ENCODE data around the gene SLC7A4.
"Not testable (repeated sequence)": the region's sequence is repeated elsewhere in the genome, so short reads cannot be mapped to it uniquely, and the experiment has no call there.

SLC7A4 gene, protein sequence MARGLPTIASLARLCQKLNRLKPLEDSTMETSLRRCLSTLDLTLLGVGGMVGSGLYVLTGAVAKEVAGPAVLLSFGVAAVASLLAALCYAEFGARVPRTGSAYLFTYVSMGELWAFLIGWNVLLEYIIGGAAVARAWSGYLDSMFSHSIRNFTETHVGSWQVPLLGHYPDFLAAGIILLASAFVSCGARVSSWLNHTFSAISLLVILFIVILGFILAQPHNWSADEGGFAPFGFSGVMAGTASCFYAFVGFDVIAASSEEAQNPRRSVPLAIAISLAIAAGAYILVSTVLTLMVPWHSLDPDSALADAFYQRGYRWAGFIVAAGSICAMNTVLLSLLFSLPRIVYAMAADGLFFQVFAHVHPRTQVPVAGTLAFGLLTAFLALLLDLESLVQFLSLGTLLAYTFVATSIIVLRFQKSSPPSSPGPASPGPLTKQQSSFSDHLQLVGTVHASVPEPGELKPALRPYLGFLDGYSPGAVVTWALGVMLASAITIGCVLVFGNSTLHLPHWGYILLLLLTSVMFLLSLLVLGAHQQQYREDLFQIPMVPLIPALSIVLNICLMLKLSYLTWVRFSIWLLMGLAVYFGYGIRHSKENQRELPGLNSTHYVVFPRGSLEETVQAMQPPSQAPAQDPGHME

DNA sequence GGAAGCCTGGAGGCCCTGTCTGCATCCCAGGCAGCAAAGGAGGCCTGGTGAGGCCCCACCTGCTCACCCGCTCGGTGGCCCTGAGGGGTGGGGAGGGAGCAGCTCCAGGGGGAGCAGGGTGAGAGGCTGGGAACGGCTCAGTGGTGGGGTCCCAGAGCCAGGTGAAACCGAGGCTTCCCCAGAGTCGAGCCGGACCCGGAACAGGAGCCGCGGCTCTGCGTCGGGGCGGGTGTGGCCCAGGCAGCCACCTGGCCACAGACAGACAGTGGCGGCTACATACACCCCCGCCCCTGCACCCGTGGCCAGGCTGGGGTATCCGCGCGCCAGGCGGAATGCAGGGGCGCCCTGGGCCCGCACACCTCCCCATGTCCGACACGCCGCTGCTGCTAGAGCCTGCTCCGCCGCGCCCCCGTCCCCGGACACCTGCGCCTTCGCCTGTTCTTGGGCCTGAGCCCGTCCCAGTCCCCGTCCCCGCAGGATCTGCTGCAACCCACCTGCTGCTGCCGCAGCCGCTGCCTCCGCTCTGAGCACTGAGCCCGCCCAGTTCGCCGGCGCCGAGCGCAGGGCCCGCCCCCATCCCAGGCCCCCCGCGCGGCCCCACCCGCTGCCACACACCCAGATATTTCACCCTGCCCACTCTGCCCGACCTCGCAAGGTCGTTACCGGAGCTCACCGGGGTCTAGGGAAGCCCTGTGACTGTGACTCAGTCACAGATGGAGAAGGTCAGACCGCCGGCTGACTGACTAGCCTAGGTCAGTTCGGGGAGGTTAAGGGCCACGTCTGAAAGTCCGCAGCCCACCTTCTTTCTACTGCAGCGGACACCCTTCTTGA lies at the start of gene SLC7A4:
Gene SLC7A4 (minus strand): TSS at position 525 of the 831 bp plus-strand sequence. CDS start 749 bp downstream, outside the sequence.
- no peak for DNase-seq

DNA sequence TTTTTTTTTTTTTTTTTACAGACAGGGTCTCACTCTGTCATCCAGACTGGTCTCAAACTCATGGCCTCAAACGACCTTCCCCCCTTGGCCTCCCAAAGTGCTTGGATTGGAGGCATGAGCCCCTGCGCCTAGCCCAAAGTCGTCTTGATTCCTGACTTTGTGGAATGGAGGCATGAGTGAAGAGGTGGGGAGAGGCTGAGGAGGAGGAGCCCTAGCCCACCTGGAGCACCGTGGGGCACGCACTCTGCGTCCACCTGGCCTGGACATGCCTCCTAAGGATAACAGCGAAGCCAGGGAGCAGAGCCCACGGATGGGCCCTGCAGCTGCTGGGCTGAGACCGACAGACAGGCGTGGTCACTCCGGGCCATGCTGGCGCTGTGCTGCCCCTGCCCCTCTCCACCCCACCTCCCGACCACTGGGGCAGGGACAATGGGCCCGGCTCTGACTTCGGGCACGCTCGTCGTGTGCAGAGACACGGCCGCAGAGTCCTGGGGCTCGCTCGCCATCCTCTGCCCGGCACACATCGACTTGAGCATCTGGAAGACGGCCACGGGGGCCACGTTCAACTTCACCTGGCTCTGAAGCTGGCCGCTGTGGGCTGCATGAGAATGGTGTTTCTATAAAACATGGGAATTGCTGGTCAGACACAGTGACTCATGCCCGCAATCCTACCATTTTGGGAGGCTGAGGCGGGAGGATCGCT lies 48.2 kb upstream of the SLC7A4 start:
- DNase-seq = no peak

DNA sequence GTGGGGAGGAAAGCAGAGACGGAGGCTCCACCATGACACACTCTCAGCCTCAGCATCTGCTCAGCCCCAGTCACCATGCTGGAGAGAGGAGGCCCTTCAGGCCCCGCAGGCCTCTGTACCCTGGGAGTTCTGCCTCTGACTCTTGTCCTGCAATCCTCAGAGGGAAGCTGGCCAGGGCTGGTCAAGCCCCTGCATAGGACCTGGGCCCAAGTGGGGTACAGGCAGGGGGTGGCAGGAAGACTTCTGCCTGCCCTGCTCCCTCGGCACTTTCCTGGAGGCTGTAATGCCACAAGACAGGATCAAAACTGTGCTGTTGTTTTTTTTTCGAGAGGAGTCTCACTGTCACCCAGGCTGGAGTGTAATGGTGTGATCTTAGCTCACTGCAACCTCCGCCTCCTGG lies 47.1 kb upstream of the SLC7A4 start:
- no peak for DNase-seq

DNA sequence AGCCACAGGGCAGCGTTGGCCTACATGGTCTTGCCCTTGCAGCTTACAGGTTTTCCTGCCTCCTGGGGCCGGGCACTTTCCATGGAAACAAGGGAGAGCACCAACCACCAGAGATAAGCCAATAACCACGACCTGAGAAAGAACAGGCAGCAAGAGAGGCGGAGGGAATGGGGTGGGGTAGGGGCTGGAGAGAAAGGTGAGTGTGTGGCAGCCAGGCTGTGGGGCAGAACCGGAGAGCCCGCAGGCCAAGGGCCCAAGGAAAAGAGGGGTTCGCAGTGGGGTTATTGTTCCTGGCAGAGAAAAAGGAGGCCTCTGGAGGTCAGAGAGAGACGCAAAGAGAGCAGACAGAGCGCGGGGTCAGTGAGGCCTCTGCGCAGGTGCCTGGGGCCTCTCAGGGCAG lies 46.6 kb upstream of the SLC7A4 start:
- DNase-seq = no peak

DNA sequence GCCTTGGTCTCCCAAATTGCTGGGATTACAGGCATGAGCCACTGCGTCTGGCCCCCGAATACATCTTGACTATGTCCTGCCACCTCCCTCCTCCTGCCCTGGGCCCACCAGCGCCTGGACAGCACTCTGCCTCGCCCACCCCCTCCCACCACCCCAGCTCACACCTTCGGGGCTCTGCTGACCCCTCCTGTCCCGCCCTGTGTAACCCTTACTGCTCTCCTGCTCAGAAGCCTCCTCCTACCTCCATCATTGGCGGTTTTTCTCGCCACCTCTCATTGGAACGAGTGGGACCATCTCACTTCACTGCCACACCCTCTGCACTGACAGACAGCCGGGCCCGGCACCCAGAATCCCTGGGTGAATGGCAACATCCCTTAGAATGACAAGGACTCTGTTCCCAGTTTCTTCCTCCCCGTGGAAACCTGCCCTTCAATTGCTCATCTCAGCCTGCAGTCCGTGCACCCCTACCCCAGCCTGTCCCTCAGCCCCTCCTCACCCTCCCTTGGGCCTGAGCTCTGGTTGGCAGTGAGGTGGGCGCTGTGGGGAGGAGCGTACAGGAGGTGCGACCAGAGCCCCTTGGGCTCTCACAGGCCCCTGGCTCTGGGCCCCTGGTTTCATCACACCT lies 45.6 kb upstream of the SLC7A4 start:
- no peak for DNase-seq

DNA sequence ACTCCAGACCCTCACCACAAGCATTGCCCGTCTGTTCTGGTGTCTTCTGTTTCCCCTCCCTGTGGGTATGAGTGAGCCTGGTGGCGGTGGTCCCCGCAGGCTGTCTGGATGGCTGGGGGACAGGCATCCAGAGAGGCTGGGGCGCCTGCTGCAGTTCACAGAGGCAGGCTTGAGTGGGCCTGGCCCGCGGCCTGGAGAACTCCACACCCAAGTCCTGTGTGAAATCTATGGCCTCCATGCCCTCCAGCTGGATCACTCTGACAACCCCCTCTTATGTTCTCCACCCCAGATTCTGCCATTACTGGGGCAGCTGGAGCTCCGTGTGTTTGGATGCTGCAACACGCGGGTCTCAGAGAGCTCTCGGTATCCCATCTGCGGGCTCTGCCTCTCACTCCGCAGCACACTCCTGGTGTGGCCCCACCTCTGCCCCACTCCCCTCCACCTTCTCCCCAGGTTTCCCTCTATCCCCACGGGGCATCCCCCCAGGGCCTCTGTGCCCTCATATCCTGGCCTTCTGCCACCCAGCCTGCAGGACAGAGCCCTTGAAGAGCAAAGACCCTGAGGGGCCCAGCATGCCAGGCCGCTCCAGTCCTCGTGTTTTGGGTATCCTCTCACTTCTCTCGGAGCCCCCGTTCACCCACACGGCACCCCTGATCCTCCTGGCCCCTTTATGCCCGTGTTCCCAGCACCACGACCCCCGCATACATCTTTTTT lies 44.7 kb upstream of the SLC7A4 start:
- DNase-seq = no peak

DNA sequence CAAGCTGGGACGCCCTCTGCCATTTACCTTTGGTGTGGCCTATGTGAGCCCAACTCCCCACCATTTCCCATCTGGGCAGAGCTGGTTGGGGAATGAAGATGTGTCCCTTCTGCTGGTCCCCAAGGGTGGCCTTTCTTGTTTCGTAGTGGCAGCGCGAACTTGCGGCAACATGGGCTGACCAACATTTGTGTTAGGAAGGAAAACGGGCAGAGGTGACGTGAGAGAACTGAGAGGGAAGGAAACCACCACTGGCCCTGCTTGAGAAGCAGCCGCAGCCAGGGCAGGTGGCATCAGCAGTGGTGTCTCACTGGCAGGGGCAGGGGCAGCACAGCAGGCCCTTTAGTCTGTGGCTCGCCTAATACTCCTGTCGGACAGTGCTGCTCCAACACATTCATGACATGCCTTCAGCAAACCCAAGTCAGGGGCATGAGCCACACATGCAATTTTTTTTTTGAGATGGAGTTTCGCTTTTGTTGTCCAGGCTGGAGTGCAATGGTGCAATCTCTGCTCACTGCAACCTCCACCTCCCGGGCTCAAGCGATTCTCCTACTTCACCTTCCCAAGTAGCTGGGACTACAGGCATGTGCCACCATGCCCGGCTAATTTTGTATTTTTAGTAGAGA lies 43.3 kb upstream of the SLC7A4 start:
- no peak for DNase-seq

DNA sequence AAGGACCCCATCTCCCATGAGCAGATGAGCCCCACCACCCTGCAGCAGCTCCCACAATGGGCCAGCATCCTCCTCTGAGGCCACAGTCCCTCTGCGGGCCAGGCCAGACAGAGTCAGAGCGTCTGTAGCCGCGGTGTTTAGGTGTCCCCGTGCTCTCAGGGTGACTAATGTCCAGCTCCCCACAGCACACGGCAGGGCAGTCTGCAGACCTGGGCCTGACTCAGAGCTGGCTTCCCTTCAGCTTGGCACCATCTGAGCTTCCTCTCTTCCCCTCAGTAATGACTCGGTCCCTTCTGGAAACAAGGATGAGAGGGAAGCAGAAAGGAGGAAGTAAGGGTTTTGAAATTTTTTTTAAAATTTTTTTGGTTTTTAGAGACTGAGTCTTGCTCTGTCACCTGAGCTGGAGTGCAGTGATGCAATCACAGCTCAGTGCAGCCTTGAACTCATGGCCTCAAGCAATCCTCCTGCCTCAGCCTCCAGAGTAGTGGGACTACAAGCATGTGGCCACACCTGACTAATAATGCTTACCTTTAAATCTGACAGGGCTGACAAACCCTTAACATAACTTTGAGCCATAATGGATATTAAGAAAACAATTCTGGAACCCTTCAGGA lies 41.8 kb upstream of the SLC7A4 start:
- no peak for DNase-seq

DNA sequence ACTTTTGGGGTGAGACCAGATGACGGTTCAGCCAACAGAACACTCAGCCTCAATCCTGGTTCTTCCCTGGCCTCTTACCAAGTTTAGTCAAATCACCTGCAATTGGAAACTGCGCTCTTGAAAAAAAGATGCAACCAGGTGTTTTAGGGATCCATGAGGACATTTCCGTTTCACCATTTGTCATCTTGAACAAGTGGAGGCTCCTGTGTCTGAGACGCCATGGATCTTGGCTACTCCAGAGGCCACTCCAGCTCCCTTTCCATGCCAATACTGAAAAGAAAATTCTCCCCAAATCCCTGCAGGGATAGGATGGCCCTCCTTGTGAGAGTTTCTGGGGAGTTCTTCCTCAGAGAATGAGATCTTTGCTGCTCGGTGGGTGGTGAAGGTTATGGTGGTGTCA lies 41.1 kb upstream of the SLC7A4 start:
- no peak for DNase-seq

DNA sequence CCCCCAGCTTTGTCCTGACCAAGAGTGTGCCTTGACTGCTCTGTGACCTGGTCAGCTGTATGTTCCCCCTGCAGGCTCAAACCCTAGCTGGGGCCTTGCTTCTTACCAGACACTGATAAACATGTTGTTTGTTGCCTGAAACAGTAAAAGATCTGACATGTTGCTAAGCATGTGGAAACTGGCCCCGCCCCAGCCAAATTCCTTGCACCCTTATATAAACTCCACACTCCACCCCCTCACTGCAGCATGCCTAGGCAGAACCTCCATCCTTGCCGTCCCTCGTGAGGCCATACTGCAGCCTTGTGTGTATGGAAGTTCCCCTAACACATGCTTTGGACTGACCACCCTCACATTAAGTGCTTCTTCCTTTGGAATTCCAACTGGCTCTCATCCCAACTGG lies 40.7 kb upstream of the SLC7A4 start:
- no peak for DNase-seq

DNA sequence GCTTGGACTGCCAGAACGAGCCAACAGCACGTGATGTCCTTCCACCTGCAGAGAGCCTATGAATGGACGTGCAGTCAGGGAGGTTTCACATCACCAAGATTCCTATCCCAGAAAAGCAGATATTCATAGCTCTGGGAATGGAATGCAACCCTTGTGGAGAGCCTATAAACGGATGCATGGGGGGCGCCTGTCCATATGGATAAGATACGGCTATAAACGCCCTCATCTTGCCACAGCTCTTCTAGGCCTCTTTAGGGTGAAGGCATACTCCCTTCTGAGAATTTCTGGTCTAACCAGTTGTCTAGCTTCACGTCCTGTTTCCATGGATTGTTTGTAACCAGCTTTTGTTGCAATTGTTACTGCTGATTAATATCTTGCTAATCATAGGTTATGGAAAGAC lies 39.4 kb upstream of the SLC7A4 start:
- not testable (repeated sequence) for DNase-seq

DNA sequence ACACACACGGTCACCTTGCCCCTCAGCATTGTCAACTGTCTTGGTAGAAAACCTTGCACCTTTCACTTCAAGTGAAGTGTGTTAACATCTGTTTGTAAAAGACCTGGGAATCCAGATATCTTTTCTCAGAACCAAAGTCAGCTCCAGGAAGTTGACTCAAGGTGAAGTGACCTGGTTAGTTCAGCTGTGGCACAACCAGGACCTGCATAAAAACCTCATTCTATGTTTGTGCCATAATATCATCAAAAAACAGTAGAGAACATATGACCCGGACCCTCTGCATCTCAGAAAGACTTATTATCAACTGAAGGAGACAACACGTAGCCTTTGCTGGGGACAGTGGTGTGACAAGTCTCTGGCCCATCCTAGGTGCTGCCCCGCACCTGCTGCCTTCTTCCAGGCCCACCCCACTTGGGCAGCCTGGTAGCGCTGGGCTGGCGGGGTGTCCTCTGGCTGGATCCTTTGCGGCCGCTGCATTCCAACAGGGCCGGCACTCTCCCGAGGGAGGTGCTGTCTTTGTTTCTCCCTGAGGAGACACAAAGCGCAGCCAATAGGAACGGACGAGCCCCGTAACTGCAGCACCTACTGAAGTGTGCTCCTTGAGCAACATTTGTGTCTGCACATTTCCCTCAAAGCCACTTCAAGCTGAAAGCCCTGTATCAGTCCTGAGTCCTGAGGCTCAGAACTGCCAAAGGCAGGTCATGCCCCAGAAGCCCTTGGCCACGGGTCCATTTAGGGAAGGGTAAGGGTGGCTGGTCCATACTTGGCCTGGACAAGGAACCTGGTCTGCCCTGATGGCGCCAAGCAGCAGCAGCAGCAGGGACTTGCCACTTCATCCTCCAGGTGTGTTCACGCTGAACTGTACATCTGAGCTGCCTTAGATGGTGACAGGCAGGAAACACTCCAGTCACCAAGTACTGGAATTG lies 38.6 kb upstream of the SLC7A4 start:
- no peak for DNase-seq

DNA sequence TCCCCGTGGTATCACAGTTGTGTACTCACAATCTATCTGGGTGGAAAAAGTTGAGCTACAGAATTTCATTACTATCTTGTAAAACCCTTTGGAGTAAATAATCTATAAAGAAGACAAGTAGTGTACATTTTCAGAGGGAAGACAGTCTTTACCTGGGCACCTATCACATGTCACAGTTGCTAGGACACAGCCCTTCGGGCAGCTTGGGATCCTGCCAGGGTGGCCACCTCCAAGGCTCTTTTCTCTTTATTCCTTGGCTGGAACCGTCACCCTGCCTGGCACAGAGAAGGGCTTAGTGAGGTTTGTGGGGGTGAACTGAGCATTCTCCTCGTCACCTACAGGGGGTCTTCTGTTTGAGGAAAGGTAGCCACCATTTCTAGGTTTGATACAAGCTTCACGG lies 37.0 kb upstream of the SLC7A4 start:
- DNase-seq = no peak

DNA sequence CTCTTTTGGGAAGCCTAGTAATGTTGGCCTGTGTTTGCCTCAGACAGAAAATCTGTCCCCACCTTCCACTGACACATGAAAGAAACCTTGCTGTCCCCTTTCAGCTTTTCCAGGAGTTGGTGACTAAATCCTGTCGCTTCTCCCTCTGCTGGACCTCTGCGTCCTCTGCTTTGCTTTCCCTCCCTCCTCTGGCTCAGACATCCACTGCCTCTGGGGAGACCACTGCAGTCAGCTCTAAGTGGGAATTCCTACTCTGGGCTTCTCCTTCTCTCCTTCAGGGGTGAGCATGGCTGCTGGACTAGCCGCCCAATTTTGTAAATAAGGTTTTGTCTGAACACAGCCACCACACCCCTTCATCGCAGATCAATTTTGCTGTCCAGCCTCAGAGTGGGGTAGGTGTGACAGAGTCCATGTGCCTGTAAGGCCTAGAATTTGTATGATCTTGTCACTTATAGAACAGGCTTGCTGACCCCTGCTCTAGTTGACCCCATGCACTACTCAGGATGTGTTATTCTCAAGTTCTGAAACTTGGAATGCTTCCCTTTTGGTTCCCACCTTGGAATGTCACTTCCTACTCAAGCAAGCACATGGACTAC lies 36.4 kb upstream of the SLC7A4 start:
- no peak for DNase-seq

DNA sequence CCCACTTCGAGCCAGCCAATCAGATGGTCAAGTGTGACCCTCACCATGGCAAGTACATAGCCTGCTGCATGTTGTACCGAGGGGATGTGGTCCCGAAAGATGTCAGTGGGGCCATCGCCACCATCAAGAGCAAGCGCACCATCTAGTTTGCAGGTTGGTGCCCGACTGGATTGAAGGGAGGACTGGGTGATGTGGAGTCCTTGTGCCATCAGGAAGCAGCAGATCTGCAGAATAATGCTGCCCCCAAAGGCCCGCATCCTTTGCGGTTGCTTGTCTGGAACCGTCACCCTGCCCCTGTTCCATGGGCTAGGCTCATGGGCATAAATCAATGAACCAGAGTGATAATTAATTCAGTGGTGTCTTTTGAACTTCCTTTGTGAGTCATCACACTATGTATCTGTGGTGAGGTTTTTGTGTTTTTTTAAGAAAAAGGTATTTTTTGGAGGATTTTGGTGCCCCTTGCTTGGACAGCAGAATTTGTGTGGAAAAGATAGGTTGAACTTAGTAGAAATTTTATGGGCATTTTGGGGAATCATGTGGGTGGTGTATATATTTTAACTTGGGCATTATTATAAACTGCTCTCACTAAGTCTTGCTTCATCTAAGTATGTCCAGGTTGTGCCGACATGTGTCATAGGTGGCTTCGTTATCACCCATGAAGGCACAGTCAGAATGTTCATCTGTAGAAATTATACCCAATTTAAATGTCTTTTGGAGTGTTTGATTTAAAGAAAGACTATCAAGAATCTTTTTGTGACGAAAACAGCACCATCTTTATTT lies 35.7 kb upstream of the SLC7A4 start:
- no peak for DNase-seq

DNA sequence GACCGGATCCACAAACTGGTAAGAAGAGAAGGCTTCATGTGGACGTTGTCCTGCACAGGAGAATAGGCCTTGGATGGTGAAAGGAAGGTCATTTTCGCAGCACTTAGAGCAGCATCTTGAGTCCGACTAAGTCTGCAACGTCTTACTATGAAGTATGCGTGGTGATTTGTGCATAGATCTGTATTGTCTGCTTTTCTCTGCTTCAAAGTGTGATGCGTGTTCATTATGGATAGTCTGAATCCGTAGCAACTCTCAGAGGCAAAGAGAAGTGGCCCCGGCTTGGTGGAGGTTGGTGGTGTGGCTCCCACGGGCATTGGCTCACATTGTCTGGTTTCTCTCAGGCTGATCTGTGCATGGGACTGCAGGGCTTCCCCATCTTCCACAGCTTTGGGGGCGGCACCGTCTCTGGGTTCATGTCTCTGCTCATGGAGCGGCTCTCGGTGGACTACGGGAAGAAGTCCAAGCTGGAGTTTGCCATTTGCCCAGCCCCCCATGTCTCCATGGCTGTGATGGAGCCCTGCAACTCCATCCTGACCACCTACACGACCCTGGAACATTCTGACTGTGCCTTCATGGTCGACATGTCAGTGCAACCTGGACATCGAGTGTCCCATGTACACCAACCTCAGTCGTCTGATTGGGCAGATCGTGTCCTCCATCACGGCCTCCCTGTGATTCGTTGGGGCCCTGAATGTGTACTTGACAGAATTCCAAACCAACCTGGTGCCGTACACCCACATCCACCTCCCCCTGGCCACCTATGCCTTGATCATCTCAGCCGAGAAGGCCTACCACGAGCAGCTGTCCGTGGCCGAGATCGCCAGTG lies 34.9 kb upstream of the SLC7A4 start:
- no peak for DNase-seq

Measured in NCI-H2029 treated with DMSO at 0.1 percent for 48 hours (cell line).